Endothelial cell of umbilical vein (primary cell): ENCODE measurements around the gene SOWAHB. TPM values are rescaled to one million over a fixed set of nuclear protein-coding genes. Genes with fewer than 3 reads are reported as not detected.

Experiments
- BruUV-seq: library from RNA; stranded (reverse); fragments of 400-500 nt; replicated peaks from 2 replicates; lab custom pipeline; 2021; lab: Mats Ljungman, UMichigan
- CTCF ChIA-PET: fragments of 300-600, 350-600 bp; sonication (Branson Sonifier 250); formaldehyde crosslinking; loops from one replicate; lab custom pipeline; 2021; ENCODE audit warnings: antibody characterized with exemption, inconsistent platforms; lab: Charles Lee
- POLR2A ChIA-PET: fragments of 300-600, 350-600 bp; sonication (Branson Sonifier 250); formaldehyde crosslinking; loops from one replicate; lab custom pipeline; 2021; ENCODE audit warnings: antibody characterized with exemption, inconsistent platforms; lab: Charles Lee
- DNase-seq: peaks from one replicate; pipeline ENCODE4 v3.0.0-alpha.2; 2011; ENCODE audit warnings: low read depth, low spot score
- FAIRE-seq: peaks from 2 replicates; lab custom pipeline; 2011; peaks lifted over from hg19 to GRCh38; lab: Jason Lieb, UNC
- H2AFZ ChIP-seq: 2 replicates; pipeline ENCODE4 v1.6.0; 2012; ENCODE audit warnings: low read depth, low read length, control low read depth, inconsistent platforms
- H3K27ac ChIP-seq: 2 replicates; pipeline ENCODE4 v1.5.1; 2011; ENCODE audit warnings: low read depth, mild to moderate bottlenecking, control low read depth, low read length, moderate library complexity; ENCODE audit not compliant: insufficient read depth
- H3K27me3 ChIP-seq, 2 experiments: 2 replicates each; pipeline versions ENCODE4 v1.6.0 to v1.6.1; 2011; ENCODE audit warnings: low read length in 2 of 2, mixed read lengths in 1 of 2; ENCODE audit not compliant: control insufficient read depth in 2 of 2, insufficient read depth in 2 of 2
- H3K36me3 ChIP-seq, 2 experiments: 2 replicates in 1 of 2; 3 replicates in 1 of 2; pipeline ENCODE4 v1.5.1; 2011; ENCODE audit warnings: low read length in 2 of 2, mild to moderate bottlenecking in 1 of 2, moderate library complexity in 1 of 2; ENCODE audit not compliant: control insufficient read depth in 2 of 2, insufficient read depth in 2 of 2; ENCODE audit errors: extremely low read depth in 1 of 2
- H3K4me1 ChIP-seq: 3 replicates; pipeline ENCODE4 v1.5.1; 2011; ENCODE audit warnings: mild to moderate bottlenecking, low read length; ENCODE audit not compliant: control insufficient read depth, insufficient read depth; ENCODE audit errors: extremely low read depth
- H3K4me2 ChIP-seq: 2 replicates; pipeline ENCODE4 v1.6.1; 2011; ENCODE audit warnings: low read length, control low read depth, mixed read lengths; ENCODE audit not compliant: insufficient read depth
- H3K4me3 ChIP-seq, 3 experiments: fragments of 200-600 bp in 1 of 3; sonication (generic), shearing (Covaris generic) in 1 of 3; replicated peaks in 1 of 3; 2 replicates each; pipeline ENCODE4 v1.5.1; 2011 to 2016; ENCODE audit warnings: control low read depth in 3 of 3, low read length in 3 of 3, mild to moderate bottlenecking in 2 of 3, inconsistent platforms in 1 of 3, low read depth in 1 of 3, moderate library complexity in 1 of 3; ENCODE audit not compliant: insufficient read depth in 1 of 3
- H3K79me2 ChIP-seq: 2 replicates; pipeline ENCODE4 v1.6.0; 2012; ENCODE audit warnings: low read length, inconsistent platforms; ENCODE audit not compliant: control insufficient read depth, insufficient read depth
- H3K9ac ChIP-seq: replicated peaks from 2 replicates; pipeline ENCODE3; 2011; ENCODE audit warnings: low read length, control low read depth; ENCODE audit not compliant: insufficient read depth; ENCODE audit errors: extremely low read depth
- H3K9me1 ChIP-seq: replicated peaks from 3 replicates; pipeline ENCODE4 v1.6.0; 2011; ENCODE audit warnings: mild to moderate bottlenecking, low read length; ENCODE audit not compliant: control insufficient read depth, insufficient read depth; ENCODE audit errors: extremely low read depth
- H3K9me3 ChIP-seq: replicated peaks from 2 replicates; pipeline ENCODE4 v1.5.1; 2012; ENCODE audit warnings: low read length, inconsistent platforms; ENCODE audit not compliant: control insufficient read depth, insufficient read depth
- H4K20me1 ChIP-seq: replicated peaks from 2 replicates; pipeline ENCODE3; 2011; ENCODE audit warnings: mild to moderate bottlenecking, low read length; ENCODE audit not compliant: control insufficient read depth, insufficient read depth; ENCODE audit errors: extremely low read depth
- EZH2 ChIP-seq: IDR thresholded peaks from 2 replicates; pipeline ENCODE4 v1.6.1; 2012; ENCODE audit warnings: borderline replicate concordance, low read depth, mild to moderate bottlenecking, moderate library complexity, low read length, inconsistent platforms; ENCODE audit not compliant: severe bottlenecking
- FOS ChIP-seq: IDR thresholded peaks from 2 replicates; pipeline ENCODE4 v1.6.1; 2011; ENCODE audit warnings: mild to moderate bottlenecking, low read length, moderate library complexity, borderline replicate concordance; ENCODE audit not compliant: insufficient read depth
- JUN ChIP-seq: IDR thresholded peaks from 2 replicates; pipeline ENCODE4 v1.6.1; 2011; ENCODE audit warnings: borderline replicate concordance, low read depth; ENCODE audit not compliant: insufficient read length, insufficient read depth
- POLR2AphosphoS5 ChIP-seq: IDR thresholded peaks from 2 replicates; pipeline ENCODE4 v1.6.1; 2012; ENCODE audit warnings: low read depth, mild to moderate bottlenecking, control low read depth, low read length, moderate library complexity; ENCODE audit not compliant: insufficient read depth
- dilution Hi-C: fragments of 300-500 bp; cut with MboI; formaldehyde crosslinking; loops from one replicate; pipeline ENCODE4 v1.15.0; 2019; ENCODE audit warnings: low sequenced_read_pairs; ENCODE audit not compliant: extremely low pct_ligation_motif_present
- intact Hi-C: fragments of 100-400 bp; cut with micrococcal nuclease; formaldehyde crosslinking; loops from one replicate; pipeline ENCODE4 v1.10.0; 2022
- polyA plus RNA-seq, 4 experiments: library from polyadenylated mRNA; depleted of rRNA in 3 of 4; stranded (reverse) in 3 of 4; unstranded in 1 of 4; fragments of >200 nt; gene quantifications; 2 replicates each; pipeline versions ENCODE4 v1.2.1 to v1.2.3, GENCODE V29; 2011 to 2012; ENCODE audit warnings: missing spikeins in 1 of 4
- total RNA-seq: library from RNA; stranded (reverse); gene quantifications from 2 replicates; pipeline ENCODE4 v1.2.3, GENCODE V29; 2021
- TF ChIP-seq, protein P1 (sequence below): IDR thresholded peaks from 2 replicates; pipeline ENCODE4 v1.6.1; 2011; ENCODE audit not compliant: insufficient read depth, insufficient read length
- TF ChIP-seq, protein P2 (sequence below), 2 donors: IDR thresholded peaks; 1 replicate in 1 of 2; 2 replicates in 1 of 2; pipeline ENCODE4 v1.5.1; 2011; ENCODE audit warnings: low read length in 2 of 2, mild to moderate bottlenecking in 2 of 2, moderate library complexity in 2 of 2, control low read depth in 1 of 2, inconsistent platforms in 1 of 2, low read depth in 1 of 2; ENCODE audit not compliant: insufficient read depth in 1 of 2; ENCODE audit errors: extremely low read depth in 1 of 2

SOWAHB gene
- total and polyA plus RNA-seq, 2 donors (not counting 3 experiments of a cell fraction or from before 2014, with no cell fraction given), result not detected

DNA sequence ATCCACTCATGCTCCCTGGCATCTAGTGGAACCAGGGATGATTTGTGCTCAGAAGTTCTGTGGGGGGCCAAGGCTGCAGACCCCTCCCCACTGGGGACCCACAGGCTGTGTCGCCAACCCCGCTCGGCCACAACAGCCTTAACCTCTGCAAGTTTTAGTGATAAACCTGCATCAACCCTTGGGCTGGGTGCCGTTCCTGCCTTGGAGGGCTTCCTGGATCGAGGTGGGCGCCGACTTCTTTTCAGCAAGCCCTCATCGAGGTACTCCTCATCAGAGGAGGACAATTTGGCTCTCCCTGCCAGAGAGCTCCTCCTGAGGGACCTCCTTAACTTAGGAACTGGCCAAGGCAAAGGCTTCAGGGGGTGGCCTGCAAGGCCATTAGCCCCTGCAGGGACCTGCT, 1.9 kb downstream of the SOWAHB start:
- FAIRE-seq, result no peak
- ChIA-PET POLR2A (no interaction called here), CTCF (interaction anchor here (1.3 kb wide), 1 partner anchor 393 kb away, joined by 3 read pairs; no protein-coding TSS in a partner anchor)
- dilution Hi-C loops, result no loop called here
- Histone ChIP-seq H3K9ac (no peak overlapping the region), H3K27ac (no peak overlapping the region), H3K9me3 (no peaks in the 10 kb centered on the region), H3K4me1 (peaks cover 4% of the 10 kb centered on the region), H2AFZ (no peak overlapping the region), H3K4me3 (no peak overlapping the region), H3K79me2 (no peaks in the 10 kb centered on the region), H3K9me1 (no peaks in the 10 kb centered on the region), H3K27me3 (peaks cover 37 to 76% of the 10 kb centered on the region in 2 experiments), H3K36me3 (no peaks in the 10 kb centered on the region), H3K4me2 (no peak overlapping the region), H4K20me1 (no peaks in the 10 kb centered on the region)
- intact Hi-C loops, result loop anchor here (2.0 to 5.0 kb wide), 2 partner anchors 53 to 146 kb away; partner anchors contain the start of gene SEPTIN11
- TF ChIP-seq FOS (no peak), POLR2AphosphoS5 (no peak), JUN (no peak), EZH2 (no peak)
- TF ChIP-seq, protein P1, sequence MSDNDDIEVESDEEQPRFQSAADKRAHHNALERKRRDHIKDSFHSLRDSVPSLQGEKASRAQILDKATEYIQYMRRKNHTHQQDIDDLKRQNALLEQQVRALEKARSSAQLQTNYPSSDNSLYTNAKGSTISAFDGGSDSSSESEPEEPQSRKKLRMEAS, result no peak
- TF ChIP-seq, protein P2, sequence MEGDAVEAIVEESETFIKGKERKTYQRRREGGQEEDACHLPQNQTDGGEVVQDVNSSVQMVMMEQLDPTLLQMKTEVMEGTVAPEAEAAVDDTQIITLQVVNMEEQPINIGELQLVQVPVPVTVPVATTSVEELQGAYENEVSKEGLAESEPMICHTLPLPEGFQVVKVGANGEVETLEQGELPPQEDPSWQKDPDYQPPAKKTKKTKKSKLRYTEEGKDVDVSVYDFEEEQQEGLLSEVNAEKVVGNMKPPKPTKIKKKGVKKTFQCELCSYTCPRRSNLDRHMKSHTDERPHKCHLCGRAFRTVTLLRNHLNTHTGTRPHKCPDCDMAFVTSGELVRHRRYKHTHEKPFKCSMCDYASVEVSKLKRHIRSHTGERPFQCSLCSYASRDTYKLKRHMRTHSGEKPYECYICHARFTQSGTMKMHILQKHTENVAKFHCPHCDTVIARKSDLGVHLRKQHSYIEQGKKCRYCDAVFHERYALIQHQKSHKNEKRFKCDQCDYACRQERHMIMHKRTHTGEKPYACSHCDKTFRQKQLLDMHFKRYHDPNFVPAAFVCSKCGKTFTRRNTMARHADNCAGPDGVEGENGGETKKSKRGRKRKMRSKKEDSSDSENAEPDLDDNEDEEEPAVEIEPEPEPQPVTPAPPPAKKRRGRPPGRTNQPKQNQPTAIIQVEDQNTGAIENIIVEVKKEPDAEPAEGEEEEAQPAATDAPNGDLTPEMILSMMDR (IDR thresholded peaks at IDR 0.05; ENCODE audit: extremely low read depth in 1 of 2, insufficient read depth in 1 of 2, low read depth in 1 of 2, low read length in 2 of 2), result no peak
- no peak for DNase-seq
- BruUV-seq, result no TSS peak
